Measurements from ENCODE around the gene HMG20B.

HMG20B gene

DNA sequence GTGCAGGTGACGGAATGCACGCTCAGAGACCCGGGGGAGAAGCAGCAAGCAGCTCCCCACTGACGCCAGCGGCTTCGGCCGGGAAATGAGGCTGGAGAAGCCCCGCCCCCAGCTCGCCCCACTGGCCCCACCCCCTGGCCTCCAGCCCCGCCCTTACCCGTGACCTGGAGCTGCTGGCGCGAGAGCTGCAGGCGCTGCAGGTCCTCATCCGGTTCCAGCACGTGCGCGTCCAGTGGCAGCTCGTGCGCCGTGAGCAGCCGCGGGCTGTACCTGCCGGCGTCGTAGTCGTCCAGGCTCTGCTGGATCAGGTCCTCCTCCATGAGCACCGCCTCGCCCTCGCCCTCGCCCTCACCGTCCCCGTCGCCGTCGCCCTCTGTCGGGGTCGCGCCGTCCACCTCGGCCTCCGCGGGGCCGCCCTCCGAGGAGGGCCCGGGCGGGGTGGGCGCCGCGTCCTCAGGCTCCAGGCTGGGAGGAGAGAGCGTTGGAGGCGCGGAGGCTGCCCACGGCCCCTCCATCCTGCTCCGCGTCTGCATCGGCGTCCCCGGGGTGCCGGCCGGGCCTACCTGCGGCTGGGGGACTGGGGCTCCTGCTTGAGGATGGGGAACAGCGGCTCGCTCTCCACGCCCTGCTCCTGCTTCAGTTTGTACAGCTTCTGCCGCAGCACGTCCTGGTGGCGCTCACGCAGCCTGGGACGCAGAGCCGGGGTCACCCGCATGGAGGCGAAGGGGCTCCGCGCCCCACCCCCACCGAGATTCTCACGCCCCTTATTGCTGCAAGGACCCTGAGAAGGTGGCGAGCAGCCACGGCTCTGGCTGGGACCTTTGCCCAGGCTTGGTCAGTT is 40.4 kb downstream of the HMG20B start:
- FAIRE-seq (no peak), DNase-seq (ENCODE audit: insufficient read length) (no peak)
- TF ChIP-seq POLR2AphosphoS5 (IDR thresholded peaks at IDR 0.05; ENCODE audit: low read depth, low read length) = no peak
- TF ChIP-seq TAF1 (IDR thresholded peaks at IDR 0.05; ENCODE audit: borderline replicate concordance, low read depth, low read length) = no peak

DNA sequence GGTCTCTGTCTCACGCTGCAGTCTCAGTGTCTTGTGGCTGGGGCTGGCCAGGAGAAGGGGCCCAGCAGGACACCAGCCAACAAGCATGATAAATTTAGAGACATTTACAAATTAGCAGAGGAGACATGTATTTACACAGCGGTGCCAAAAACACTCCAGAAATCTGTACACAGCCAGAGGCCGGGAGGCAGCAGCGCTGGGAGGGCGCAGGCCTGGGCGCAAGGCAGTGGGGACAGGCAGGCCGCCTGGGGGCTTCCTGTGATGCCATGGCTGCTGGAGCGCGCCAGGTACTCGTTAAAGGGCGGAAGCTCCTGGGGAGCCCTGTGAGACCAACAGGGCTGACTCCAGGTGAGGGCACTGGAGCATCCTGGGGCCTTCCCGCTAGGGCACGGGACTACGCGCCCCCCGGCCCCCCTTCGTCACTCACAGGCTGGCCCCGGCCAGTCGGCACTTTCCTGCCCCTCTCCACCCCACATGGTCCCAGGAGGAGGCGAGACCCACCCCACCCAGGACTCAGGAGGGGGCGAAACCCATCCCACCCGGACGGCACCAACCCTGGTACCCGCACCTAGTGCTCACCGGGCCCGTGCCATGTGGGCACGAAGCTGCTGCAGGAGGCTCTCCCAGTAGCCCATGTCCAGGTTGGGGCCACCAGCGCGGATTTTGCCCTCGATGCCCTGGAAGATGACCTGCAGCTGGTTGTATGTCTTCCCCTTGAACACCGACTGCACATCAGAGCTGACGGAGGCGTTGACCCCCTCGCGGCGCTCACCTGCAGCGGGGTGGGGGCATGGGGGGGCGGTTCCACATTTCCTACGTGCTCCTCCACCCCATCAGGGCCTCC is 41.3 kb downstream of the HMG20B start:
- DNase-seq (ENCODE audit: insufficient read length) = no peak
- TF ChIP-seq TAF1 (IDR thresholded peaks at IDR 0.05; ENCODE audit: borderline replicate concordance, low read depth, low read length) (no peak), POLR2A (IDR thresholded peaks at IDR 0.05; ENCODE audit: low read depth, low read length) (no peak), POLR2AphosphoS5 (IDR thresholded peaks at IDR 0.05; ENCODE audit: low read depth, low read length) (no peak)
- no peak for FAIRE-seq

DNA sequence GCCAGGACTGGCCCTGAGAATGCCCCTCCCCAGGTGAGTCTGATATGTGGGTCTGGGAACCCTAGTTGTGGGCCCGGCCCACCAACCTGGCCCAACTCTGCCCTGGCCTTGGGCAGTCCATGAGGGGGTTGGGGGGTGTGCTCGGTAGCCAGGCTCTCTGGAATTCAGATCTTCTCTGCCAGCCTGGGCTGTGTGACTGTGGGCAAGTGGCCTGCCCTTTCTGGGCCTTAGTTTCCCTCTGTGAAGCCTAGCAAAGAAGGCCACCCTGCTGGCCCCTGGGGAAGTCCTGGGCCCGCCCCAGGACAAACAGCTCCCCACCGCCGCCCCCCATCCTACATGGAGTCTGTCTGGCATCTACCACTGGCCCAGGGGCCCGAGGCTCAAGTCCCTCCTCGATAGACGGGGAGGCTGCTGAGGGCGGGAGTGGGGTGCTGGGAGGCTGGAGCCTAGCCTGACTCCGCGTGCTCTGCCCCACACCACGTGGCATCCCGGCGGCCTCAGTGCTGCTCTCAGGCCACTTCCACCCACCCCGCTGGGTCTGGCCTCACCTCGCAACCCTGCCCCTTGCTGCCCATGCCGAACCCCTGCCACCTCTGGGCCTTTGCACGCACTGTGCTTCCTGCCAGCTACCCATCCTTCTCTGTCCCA is 42.2 kb downstream of the HMG20B start:
- TF ChIP-seq POLR2AphosphoS5 (IDR thresholded peaks at IDR 0.05; ENCODE audit: low read depth, low read length) = no peak
- no peak for TF ChIP-seq POLR2A (IDR thresholded peaks at IDR 0.05; ENCODE audit: low read depth, low read length)
- TF ChIP-seq TAF1 (IDR thresholded peaks at IDR 0.05; ENCODE audit: borderline replicate concordance, low read depth, low read length) = no peak
- no peak for FAIRE-seq
- no peak for DNase-seq (ENCODE audit: insufficient read length)

DNA sequence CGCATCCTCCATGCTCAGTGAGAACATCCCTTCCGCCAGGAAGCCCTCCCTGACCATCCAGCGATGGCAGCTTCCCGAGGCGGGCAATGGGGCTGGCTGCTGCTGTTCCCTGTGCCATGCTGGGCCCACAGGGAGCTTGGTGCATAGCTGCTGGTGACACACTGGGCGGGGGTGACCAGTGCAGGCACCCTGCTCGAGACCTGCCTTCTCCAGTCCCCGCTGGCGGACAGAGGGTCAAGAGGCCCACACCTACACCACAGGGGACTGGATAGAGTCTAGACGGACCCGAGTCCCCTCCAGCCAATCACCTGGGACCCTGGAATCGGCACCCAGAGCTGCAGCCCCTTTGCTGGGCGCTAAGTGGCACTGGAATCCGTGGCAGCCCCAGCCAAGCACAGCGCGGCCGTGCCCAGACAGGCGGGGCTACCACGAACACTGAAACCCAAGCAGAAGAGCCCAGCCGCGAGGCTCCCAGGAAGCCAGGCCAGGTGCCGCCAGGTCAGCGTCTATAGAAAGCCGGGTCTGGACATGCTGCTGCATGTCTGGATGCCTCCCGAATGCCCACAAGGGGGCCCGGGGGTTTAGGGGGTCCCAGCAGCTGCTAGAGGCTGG is 42.9 kb downstream of the HMG20B start:
- TF ChIP-seq POLR2AphosphoS5 (IDR thresholded peaks at IDR 0.05; ENCODE audit: low read depth, low read length) (no peak), POLR2A (IDR thresholded peaks at IDR 0.05; ENCODE audit: low read depth, low read length) (no peak), TAF1 (IDR thresholded peaks at IDR 0.05; ENCODE audit: borderline replicate concordance, low read depth, low read length) (no peak)
- DNase-seq (ENCODE audit: insufficient read length) (no peak), FAIRE-seq (no peak)

DNA sequence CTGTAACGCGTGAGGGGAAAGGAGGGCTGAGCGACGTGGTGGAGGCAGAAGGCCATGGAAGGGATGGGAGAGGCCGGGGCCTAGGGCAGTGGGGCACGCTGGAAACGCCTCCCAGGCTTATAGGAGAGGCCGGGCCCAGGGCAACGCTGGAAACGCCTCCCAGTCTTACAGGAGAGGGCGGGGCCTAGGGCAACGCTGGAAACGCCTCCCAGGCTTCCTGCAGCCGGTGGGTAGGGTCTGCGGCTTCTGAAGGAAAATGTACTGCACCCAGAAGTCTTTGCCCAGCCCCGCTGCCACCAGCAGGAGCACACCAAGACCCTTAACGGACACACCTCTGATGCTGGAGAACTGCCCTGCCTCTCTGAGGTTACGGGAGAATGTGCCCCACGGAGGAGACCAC is 44.7 kb downstream of the HMG20B start:
- FAIRE-seq = no peak
- no peak for TF ChIP-seq POLR2AphosphoS5 (IDR thresholded peaks at IDR 0.05; ENCODE audit: low read depth, low read length)
- no peak for TF ChIP-seq TAF1 (IDR thresholded peaks at IDR 0.05; ENCODE audit: borderline replicate concordance, low read depth, low read length)
- TF ChIP-seq POLR2A (IDR thresholded peaks at IDR 0.05; ENCODE audit: low read depth, low read length) = no peak
- DNase-seq (ENCODE audit: insufficient read length) = no peak

DNA sequence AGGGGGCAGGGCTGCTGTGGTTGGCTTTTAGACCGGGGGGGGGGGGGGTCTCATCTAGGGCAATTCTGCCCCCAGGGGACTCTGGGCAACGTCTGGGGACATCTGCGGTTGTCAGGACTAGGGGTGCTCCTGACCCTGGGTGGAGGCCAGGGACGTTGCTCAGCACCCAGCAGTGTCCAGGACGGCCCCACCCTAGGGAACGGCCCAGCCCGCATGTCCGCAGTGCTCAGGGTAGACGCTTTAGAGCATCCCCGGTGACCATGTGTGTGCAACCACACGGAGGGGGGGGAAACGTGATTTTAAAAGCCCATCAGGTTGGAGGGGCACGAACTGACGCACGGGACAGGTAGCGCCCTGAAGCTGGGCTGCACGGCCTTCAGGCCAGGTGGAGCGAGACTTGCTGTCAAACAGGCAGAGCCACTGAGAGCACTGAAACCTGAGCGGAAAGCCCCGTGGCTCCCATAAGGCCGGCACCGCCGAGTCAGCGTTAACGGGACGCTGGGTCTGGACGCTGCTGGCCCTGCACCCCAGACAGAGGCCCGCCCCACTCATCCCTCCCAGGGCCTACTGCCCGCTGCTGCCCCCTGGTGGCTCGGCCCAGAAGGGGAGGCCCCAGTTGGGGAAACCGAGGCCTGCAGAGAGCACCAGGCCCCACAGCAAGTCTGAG is 45.5 kb downstream of the HMG20B start:
- peak; percentile 97 for DNase-seq (ENCODE audit: insufficient read length)
- TF ChIP-seq TAF1 (IDR thresholded peaks at IDR 0.05; ENCODE audit: borderline replicate concordance, low read depth, low read length) (no peak), POLR2A (IDR thresholded peaks at IDR 0.05; ENCODE audit: low read depth, low read length) (no peak), POLR2AphosphoS5 (IDR thresholded peaks at IDR 0.05; ENCODE audit: low read depth, low read length) (no peak)
- peak; percentile 36 for FAIRE-seq

DNA sequence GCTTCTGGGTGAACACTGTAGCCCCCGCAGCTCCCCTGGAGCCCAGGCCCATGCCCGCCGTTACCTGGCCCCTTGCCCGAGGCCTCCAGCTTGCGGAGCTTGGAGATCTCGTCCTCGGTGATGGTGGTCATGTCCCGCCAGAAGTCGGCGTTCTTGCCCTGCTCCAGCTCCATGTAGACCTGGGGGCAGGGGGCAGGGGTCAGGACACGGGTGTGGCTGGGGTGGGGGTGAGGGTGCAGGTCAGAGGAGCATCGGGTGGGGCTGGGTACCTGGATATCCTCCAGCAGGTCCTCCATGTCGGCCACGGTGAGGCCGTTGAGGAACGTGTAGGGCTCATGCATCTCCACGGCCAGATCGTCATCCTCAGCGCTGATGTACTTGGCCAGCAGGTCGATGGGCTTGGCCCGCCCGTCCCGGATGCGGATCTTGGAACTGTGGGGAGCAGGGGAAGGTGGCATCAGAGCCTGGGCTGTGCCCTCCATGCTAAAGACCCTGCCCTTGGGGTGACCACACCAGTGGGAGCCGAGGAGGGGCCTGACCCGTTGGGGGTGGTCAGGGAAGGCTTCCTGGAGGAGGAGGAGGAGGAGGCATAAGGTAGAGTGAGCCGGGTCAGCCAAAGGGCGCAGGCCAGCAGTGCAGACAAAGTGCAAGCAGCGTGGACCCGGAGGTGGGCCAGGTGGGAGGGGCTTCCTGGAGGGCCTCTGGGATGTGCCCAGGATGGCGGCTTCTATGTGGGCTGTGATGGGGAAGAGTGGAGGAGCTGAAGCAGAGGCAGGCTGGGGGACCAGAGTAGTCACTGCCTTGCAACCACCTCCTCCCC is 46.3 kb downstream of the HMG20B start:
- TF ChIP-seq POLR2AphosphoS5 (IDR thresholded peaks at IDR 0.05; ENCODE audit: low read depth, low read length) = no peak
- TF ChIP-seq POLR2A (IDR thresholded peaks at IDR 0.05; ENCODE audit: low read depth, low read length) = no peak
- TF ChIP-seq TAF1 (IDR thresholded peaks at IDR 0.05; ENCODE audit: borderline replicate concordance, low read depth, low read length) = no peak
- peak; percentile 40 for FAIRE-seq
- no peak for DNase-seq (ENCODE audit: insufficient read length)

DNA sequence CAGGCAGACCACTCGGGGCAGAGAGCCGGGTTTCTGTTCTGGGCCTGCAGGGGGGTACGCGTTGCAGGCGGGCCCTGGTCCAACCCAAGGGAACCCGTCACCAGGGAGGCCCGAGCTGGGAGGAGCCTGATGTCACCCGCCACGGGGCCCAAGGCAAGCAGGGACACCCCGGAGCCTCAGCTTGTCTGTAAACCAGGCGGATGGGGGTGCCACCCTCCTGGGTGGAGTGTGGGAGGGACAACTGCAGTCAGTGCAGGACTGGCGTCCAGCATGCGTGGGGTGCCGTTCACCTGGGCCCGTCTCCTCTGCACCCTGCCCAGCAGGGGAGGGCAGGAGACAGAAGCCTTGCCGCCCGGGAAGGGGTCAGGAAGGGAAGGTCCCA is 46.9 kb downstream of the HMG20B start:
- DNase-seq (ENCODE audit: insufficient read length) (no peak), FAIRE-seq (no peak)

DNA sequence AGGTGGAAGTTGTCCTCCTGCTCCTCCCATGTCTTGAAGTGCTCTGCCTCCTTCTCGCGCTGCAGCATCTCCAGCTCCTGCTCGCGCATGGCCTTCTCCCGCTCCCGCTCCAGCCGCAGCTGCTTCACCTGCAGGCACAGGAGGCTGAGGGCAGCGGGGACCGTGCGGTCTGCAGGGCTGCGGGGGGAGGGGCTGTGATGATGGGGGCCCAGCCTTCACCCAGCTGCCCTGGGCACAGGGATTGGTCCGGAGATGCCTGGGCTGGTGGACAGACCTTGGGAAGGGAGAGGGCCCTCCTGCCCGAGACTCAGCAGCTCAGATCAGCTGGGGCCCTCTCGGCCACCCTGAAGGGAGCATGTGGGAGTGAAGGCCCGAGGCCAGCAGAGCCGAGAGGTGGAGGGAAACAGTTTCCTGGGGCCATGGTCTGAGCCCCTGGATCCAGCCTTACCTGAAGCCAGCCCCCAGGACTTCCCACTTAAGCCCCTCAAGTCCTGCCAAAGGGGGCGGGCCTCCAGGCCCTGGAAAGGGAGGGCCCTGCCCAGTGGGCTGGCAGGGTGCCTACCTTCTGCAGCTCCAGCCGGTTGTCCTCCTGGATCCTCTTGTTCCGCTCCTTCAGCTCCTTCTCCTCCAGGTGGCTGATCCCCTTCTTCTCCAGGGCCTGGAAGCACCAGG is 47.5 kb downstream of the HMG20B start:
- DNase-seq (ENCODE audit: insufficient read length) (no peak), FAIRE-seq (no peak)
- TF ChIP-seq POLR2A (IDR thresholded peaks at IDR 0.05; ENCODE audit: low read depth, low read length) (no peak), POLR2AphosphoS5 (IDR thresholded peaks at IDR 0.05; ENCODE audit: low read depth, low read length) (no peak; the same call in 1 of the 2 replicates), TAF1 (IDR thresholded peaks at IDR 0.05; ENCODE audit: borderline replicate concordance, low read depth, low read length) (no peak)

More for the DNA sequence above, 46.9 kb downstream of the HMG20B start:
- TF ChIP-seq TAF1 (IDR thresholded peaks at IDR 0.05; ENCODE audit: borderline replicate concordance, low read depth, low read length) (no peak), POLR2AphosphoS5 (IDR thresholded peaks at IDR 0.05; ENCODE audit: low read depth, low read length) (no peak), POLR2A (IDR thresholded peaks at IDR 0.05; ENCODE audit: low read depth, low read length) (no peak)
